Stimulated activated CD4-positive, alpha-beta T cell treated with anti-CD3 and anti-CD28 coated beads, Interleukin-4, amount 100 ng/mL, for 4 hours (primary cell): ENCODE measurements around the gene GFOD1.
A peak's percentile ranks its signal among the peaks of the same experiment; 100 is the strongest.

Source experiments
- DNase-seq, 2 experiments: peaks; one replicate each; pipeline ENCODE4 v3.0.0-alpha.2; 2020

Gene GFOD1

DNA sequence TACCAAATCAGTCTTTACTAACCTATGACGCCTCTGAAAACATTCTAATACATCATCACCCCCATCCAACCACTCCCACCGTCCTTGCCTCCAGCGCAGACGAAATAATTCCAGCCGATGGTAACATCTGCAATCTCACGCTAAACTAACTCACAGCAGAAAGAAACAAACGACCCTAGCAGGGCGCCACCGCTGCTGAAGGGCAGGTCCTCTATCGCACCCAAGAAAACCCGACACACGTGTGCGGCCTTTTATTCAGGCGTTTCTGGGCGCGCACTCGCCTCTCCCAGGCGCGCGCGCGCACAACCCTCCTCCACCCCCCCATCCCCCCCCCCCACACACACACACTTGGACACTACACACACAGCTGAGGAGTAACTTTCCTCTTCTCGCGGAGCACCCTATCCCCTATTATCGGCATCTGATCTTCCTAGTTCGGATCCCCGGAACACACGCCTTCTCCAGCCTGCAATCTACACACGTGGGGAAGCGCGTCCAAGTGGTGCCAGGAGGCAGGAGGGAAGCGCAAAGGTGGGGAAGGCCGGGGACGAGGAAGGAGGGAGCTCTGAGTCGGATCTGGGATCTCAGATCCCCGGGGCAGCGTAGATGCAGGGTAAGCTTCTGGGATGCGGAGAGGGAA, 1.4 kb downstream of the GFOD1 start:
- DNase-seq: peak; percentile 47 to 48

DNA sequence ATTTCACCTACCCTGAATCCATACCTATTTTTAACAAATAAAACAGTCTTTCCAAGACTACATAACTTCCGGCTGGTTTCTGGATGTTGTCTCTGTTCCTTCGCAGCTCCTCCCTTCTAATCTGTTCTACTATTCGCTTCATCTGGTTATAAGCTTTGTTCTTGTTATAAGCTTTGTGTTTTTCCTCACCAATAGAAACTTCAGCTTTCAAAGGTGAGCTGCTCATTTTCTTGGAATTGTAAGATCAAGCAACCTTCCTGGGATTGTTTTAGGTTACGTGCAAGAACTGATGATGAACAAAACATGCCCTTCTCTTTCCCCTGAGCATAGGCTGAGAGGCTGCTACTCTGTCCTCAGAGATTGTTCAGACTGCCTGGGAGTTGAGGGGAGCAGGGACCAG, 2.1 kb downstream of the GFOD1 start:
- DNase-seq: no peak

DNA sequence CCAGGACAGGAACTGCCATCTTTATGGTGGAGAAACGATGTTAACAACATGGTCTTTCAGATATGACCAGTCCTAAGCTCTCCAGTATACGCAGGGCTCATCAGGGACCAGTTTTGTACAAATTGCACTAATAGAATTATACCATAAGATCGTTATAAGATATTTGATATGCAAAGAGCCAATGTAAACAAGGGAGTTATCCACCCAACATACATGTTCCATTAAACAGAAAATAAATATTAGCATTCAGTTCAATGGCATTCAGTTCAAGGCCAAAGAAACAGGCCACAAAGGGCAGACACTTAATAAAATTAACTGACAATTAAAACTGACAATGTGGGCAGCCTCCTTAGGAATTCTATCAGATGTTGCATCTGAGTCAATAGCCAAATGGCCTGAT, 2.6 kb downstream of the GFOD1 start:
- no peak for DNase-seq

DNA sequence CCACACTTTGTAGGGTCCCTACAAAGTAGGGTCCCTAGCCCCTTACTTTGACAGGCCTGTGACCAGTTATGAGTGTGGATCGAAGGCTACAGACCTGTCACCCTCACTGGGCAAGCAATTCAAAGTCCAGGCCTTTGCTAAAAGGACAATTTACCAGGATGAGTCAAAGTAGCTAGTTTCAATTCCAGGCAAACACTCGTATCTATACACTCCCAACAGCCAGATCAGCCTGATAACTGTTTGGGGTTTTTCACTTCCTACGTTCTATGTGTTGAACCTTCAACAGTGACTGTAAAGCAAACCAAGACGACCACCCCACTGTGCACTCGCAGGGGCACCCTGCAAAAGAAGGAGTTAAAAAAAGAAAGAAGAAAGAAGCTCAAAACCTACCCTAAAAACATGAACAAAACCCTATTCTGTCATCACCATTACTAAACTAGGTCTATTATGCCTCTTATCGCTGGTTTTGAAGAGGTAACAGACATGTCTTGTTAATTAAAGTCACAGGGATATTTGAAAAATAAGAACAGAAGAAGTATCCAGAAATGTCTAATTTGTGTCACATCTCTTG, 3.2 kb downstream of the GFOD1 start:
- no peak for DNase-seq

DNA sequence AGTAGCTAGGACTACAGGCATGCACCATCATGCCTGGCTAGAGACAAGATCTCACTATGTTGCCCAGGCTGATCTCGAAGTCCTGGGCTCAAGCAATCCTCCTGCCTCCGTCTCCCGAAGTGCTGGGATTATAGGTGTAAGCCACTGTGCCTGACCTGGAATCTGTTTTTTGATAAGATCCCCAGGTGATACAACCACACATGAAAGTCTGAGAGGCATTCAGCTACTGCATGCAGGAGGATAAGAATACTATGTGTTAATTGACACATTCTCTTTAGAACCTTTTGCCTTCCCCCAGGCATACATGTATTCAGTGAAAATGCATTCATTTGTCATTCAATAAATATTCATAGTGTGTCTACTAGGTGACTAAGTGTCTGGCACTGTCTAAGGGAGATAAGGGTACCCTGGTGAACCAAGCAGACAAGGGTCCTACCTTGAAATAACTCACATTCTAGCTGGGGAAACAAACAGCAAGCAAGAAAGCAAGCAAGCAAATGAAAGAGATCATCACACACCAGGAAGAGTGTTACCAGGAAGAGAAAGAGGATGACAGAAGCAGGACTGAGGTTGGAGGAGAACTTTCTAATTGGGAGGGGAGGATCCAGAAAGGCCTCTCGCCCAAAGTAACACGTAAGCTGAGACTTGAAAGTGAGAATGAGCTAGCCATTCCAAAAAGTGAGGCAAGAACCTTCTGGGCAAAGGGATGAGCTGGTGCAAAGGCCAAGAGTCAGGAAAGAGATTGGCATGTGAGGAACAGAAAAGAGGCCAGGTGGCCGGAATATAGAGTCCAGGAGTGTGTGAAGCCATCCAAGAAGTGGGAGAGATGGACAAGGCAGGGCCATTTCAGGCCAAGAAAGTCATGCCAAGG, 6.5 kb downstream of the GFOD1 start:
- DNase-seq: no peak

- no peak for DNase-seq
Measured at GRCh38 chr6:13479971-13480434, 7.4 kb downstream of the GFOD1 start.

DNA sequence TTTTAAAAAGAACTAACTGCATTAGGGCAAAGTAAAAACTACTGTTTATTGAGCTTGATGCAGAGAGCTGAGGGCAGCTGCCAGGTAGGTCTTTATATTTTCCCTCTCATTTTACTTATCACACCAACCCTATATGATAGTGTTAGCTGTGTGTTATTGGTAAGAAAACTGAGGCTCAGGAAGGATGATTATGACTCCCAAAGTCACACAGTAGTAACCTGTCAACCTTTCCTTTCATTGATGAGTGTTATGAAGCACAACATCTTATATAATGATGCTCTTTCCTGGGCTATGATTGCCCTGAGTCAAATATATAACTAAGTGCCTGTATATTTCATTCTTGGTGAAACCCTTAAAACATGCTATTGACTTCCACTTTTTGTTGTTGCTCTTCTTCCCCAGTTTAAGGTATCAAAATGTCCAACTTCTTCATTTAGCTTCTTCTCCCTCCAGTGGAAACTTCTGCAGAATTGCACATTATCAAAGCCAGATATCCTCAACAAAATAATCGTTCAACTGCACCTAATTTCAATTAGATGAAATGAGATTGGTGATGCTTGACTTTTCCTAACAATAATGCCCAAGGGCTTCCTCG, 8.1 kb downstream of the GFOD1 start:
- DNase-seq: no peak

GRCh38 chr6:13478525-13478966, 8.9 kb downstream of the GFOD1 start:
- no peak for DNase-seq

DNA sequence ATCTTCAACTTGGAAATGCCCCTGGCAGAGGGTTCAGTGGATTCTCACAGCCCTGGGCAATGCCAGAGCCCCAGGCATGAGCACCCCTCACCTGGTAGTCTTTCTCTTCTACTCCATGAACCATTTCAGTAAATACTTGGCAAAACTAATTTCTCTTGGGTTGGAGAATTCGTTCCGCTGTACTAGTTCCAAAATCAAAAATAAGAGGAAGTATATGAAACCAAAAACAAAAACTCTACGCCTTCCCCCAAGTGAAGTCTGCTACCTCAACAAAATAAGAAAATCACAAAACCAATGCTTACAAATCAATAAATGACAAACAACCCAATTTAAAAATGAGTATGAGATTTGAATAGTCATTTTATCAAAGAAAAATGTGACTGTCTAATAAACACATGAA, 12.6 kb downstream of the GFOD1 start:
- DNase-seq: no peak

- no peak for DNase-seq
Measured at GRCh38 chr6:13474360-13474759, 13.0 kb downstream of the GFOD1 start.

- DNase-seq: no peak
Measured at GRCh38 chr6:13473768-13474165, 13.6 kb downstream of the GFOD1 start.

GRCh38 chr6:13472976-13473767, 14.2 kb downstream of the GFOD1 start:
- DNase-seq: no peak

GRCh38 chr6:13472099-13472498, 15.3 kb downstream of the GFOD1 start:
- no peak for DNase-seq

- no peak for DNase-seq
Measured at GRCh38 chr6:13471184-13471583, 16.2 kb downstream of the GFOD1 start.

DNA sequence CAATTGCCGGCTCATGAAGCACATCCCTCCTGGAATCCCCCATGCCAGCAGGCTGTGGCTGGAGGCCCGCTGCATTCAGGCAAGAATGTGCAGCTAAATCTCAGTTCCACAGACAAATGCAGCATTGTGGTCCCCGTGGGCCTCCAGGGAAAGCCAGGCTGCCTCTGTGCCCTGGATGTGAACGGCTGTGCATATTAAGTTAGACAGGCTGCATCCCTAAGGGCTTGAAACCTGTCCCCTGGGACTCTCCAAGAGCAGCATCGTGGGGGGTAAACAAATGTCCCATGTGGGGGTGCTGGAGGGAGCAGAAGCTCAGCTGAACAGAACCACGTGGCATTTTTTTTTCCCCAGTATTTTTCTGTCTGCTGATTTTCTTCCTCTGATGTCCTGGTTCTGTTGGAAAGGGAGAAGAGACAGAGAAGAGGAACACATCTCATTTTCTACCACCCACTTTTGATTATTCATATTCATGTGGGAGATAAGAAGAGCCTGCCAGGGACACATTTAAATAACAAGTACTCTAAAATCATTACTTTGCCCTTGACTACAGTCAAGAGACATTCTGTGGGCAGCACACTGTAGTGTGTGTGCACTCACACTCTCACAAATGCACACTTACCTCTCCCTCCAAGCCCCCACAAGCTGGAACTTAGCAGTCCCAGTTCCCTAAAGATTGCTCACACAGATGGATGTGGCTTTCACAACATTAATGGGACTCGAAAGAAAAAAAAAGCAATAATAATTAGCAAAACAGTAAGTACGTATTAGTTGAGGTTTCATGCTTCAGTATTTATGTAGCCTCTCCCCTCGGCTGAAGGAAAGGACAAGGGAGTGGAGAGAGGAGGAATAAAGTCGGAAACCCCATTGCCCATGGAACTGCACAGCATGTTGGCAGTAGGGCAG, 16.9 kb downstream of the GFOD1 start:
- DNase-seq: no peak

- no peak for DNase-seq
Measured at GRCh38 chr6:13469693-13470092, 17.7 kb downstream of the GFOD1 start.

DNA sequence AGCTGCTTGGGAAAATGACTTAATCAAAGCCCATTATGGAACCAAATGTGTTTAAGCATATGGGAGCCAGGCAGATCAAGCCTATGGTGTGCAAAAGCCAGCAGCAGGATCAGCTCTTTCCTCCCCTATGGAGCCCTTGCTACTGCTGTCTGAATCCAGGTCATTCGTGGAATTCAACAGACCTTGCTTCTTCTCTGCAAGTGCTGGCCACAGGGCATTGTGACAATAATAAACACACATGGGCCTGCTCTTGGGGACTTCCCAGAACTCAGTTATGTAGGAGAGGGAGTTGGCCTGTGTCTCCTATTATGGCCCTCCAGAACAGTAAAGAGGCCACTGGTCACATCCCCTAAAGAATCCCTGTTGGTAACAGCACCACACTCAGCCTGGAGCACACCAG, 18.6 kb downstream of the GFOD1 start:
- DNase-seq: no peak

GRCh38 chr6:13467216-13467600, 20.2 kb downstream of the GFOD1 start:
- DNase-seq: no peak

- DNase-seq: peak in 1 of 2 experiments; percentile 60
Measured at GRCh38 chr6:13466304-13467215, 20.8 kb downstream of the GFOD1 start.

DNA sequence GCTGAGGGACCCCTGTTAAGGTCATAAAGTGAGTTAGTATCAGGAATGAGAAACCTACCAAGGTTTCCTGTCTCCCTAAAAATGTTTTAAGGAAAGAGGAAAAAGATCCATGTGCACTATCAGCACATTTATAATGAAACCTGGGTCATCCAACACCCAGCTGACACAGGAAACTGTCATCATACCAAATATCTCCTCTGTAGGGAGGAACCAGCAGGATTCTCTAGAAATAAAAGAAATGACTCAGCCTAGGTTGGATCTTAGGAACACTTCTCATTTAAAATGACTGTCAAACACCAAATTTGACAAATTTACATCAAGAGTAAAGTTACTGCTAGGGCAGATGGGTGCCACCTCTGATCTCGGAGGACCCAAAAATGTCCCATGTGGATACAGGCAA, 21.7 kb downstream of the GFOD1 start:
- DNase-seq: no peak

DNA sequence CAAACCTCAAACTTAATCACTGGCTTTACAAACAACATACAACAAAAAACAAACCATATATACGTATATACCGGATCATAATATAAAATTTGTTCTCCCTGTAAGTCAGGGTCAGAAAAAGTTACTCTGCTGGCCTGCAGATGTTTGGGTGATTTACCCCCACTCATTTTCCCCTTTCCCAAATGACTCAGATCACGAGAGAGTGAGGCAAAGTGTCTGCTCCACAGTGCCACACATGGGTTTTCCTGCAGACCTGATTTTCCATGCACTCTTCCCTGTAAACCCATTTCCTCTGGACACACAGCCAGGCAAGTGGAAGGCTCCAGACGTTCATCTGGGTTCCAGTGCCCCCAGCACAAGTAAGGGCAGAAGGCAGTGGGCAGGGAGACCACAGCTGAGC, 23.5 kb downstream of the GFOD1 start:
- no peak for DNase-seq
